C4-2B (cell line): Measurements from ENCODE around the gene TANGO6.
"Not testable (repeated sequence)": the region's sequence is repeated elsewhere in the genome, so short reads cannot be mapped to it uniquely, and the experiment has no call there.

ENCODE experiments used
- CTCF ChIP-seq: fragments of 450-650 bp; conservative IDR thresholded peaks from 2 replicates; pipeline ENCODE4 v1.5.1; 2017; ENCODE audit warnings: mild to moderate bottlenecking
- ZFX ChIP-seq: fragments of 450-650 bp; IDR thresholded peaks from 2 replicates; pipeline ENCODE4 v1.6.1; 2017

DNA sequence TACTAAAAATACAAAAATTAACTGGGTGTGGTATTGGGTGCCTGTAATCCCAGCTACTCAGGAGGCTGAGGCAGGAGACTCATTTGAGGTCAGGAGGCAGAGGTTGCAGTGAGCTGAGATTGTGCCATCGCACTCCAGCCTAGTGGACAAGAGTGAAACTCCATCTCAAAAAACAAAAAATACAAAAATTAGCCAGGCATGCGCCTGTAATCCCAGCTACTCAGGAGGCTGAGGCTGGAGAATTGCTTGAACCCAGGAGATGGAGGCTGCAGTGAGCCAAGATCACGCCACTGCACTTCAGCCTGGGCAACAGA lies 208.1 kb downstream of the TANGO6 start:
- not testable (repeated sequence) for TF ChIP-seq CTCF, ZFX
